NCI-H82 treated with DMSO at 0.1 percent for 48 hours (cell line): Measurements from ENCODE around the gene CCDC144A.
"Not testable (repeated sequence)": the region's sequence is repeated elsewhere in the genome, so short reads cannot be mapped to it uniquely, and the experiment has no call there.

Source experiments
- DNase-seq: peaks from one replicate; lab custom pipeline; 2025; ENCODE audit not compliant: unreplicated experiment; lab: John Stamatoyannopoulos, UW

CCDC144A gene

GRCh38 chr17:16817201-16817600 is 127.2 kb downstream of the CCDC144A start:
- no peak for DNase-seq

- DNase-seq = not testable (repeated sequence)
Measured at GRCh38 chr17:16817940-16818339, 127.9 kb downstream of the CCDC144A start.

- no peak for DNase-seq
Measured at GRCh38 chr17:16818340-16818739, 128.3 kb downstream of the CCDC144A start.

GRCh38 chr17:16818821-16819683 is 129.0 kb downstream of the CCDC144A start:
- no peak for DNase-seq

GRCh38 chr17:16820161-16820877 is 130.3 kb downstream of the CCDC144A start:
- no peak for DNase-seq

GRCh38 chr17:16820979-16821543 is 131.0 kb downstream of the CCDC144A start:
- no peak for DNase-seq

GRCh38 chr17:16822133-16822532 is 132.1 kb downstream of the CCDC144A start:
- not testable (repeated sequence) for DNase-seq

GRCh38 chr17:16823768-16824406 is 133.8 kb downstream of the CCDC144A start:
- not testable (repeated sequence) for DNase-seq
